ENCODE measurements around the gene PTER. TPM values are rescaled to one million over a fixed set of nuclear protein-coding genes. Genes with fewer than 3 reads are reported as not detected.

The PTER gene
- total RNA-seq, 3 donors from 2014 or later (not counting 1 experiment from before 2014, with no cell fraction given): 12.8 to 21.9 (median 21.5) TPM

DNA sequence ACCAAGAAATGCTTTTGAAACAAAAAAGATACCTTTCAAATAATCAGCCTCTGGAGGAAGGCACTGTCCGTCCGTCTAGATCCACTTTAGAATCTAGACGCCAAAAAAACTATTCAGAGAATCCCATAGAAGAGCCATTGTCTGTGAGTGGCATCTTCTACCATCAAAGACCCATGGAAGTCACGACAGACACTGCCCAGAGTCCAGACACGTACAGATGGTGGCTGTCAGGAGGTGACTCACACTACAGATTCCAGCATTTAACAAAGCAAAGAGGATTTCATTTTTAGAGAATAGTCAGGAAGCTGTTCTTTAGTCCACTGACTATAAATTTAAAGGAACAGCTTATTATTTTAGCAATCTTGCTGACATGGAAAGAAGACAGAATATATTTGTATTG, 73.2 kb downstream of the PTER start:
- no peaks in the 10 kb centered on the region for H3K27me3 Mint-ChIP-seq (ENCODE audit: low read depth in 2 of 2)
- no peak overlapping the region for H3K4me3 ChIP-seq (ENCODE audit: low read length)
- no peaks in the 10 kb centered on the region for H3K4me1 Mint-ChIP-seq
- H3K27ac ChIP-seq (ENCODE audit: low read length): no peak overlapping the region
- no peak overlapping the region for H3K4me3 Mint-ChIP-seq
- ATAC-seq (no peak), DNase-seq (no peak)
- H3K27ac Mint-ChIP-seq: no peak overlapping the region
- H3K27me3 ChIP-seq (ENCODE audit: control insufficient read depth, insufficient read depth, low read length): no peaks in the 10 kb centered on the region
- H3K36me3 ChIP-seq (ENCODE audit: control insufficient read depth, insufficient read depth, low read length): peaks cover 17% of the 10 kb centered on the region
- no peaks in the 10 kb centered on the region for H3K9me3 ChIP-seq (ENCODE audit: control insufficient read depth, insufficient read depth, low read length)
- no peaks in the 10 kb centered on the region for H3K4me1 ChIP-seq (ENCODE audit: control insufficient read depth, insufficient read depth, low read length)
- intact Hi-C loops (cut with micrococcal nuclease): no loop called here
- no peaks in the 10 kb centered on the region for H3K36me3 Mint-ChIP-seq
- no peaks in the 10 kb centered on the region for H3K9me3 Mint-ChIP-seq
- TF ChIP-seq, protein P1, sequence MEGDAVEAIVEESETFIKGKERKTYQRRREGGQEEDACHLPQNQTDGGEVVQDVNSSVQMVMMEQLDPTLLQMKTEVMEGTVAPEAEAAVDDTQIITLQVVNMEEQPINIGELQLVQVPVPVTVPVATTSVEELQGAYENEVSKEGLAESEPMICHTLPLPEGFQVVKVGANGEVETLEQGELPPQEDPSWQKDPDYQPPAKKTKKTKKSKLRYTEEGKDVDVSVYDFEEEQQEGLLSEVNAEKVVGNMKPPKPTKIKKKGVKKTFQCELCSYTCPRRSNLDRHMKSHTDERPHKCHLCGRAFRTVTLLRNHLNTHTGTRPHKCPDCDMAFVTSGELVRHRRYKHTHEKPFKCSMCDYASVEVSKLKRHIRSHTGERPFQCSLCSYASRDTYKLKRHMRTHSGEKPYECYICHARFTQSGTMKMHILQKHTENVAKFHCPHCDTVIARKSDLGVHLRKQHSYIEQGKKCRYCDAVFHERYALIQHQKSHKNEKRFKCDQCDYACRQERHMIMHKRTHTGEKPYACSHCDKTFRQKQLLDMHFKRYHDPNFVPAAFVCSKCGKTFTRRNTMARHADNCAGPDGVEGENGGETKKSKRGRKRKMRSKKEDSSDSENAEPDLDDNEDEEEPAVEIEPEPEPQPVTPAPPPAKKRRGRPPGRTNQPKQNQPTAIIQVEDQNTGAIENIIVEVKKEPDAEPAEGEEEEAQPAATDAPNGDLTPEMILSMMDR (IDR thresholded peaks at IDR 0.05): no peak
- 97% methylated on average over 5 of the region's 5 CpGs for WGBS (ENCODE audit: insufficient coverage)

DNA sequence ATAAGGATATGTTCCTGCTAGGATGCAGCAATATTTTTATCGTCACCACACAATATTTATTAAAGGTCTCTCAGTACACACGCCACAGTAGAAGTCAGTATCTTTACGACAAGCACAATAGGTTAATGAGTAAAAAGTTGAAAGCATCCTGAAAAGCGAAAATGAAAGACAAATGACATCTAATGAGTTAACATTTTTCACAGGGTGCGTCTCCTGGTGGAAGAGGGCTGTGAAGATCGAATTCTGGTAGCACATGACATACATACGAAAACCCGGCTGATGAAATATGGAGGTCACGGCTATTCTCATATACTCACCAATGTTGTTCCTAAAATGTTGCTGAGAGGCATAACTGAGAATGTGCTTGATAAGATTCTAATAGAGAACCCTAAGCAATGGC, 74.0 kb downstream of the PTER start:
- Histone ChIP-seq H3K9me3 (ENCODE audit: control insufficient read depth, insufficient read depth, low read length) (no peaks in the 10 kb centered on the region), H3K4me1 (ENCODE audit: control insufficient read depth, insufficient read depth, low read length) (no peaks in the 10 kb centered on the region), H3K4me3 (ENCODE audit: low read length) (no peak overlapping the region), H3K27ac (ENCODE audit: low read length) (no peak overlapping the region), H3K36me3 (ENCODE audit: control insufficient read depth, insufficient read depth, low read length) (peaks cover 8% of the 10 kb centered on the region), H3K27me3 (ENCODE audit: control insufficient read depth, insufficient read depth, low read length) (no peaks in the 10 kb centered on the region)
- Mint-ChIP-seq H3K4me3 (no peak overlapping the region), H3K9me3 (no peaks in the 10 kb centered on the region), H3K27ac (no peak overlapping the region), H3K36me3 (no peaks in the 10 kb centered on the region), H3K27me3 (ENCODE audit: low read depth in 2 of 2) (no peaks in the 10 kb centered on the region), H3K4me1 (no peaks in the 10 kb centered on the region)
- intact Hi-C loops (cut with micrococcal nuclease): no loop called here
- no peak for ATAC-seq
- TF ChIP-seq, protein P1 (IDR thresholded peaks at IDR 0.05): no peak
- no peak for DNase-seq
- 95% methylated on average over 4 of the region's 9 CpGs for WGBS (ENCODE audit: insufficient coverage)

DNA sequence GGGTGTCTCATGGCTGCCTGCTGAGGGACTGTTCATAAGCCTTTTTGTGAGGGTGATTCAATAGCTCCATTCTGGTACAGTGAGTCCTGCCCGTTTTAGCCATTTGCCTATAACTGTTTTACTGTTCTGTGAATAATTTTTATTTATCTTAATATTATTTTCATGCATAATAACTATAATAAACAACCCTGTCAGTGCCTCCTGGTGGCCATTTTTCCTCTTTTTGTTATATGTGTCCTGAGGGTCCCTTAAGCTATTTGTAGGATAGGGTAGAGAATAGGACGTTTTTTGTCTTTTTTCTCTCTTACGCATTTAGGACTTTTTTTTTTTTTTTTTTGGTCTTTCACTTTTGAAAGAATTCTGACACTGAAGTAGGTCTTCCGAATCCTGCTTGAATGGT, 82.0 kb downstream of the PTER start:
- WGBS (ENCODE audit: insufficient coverage): 96% methylated on average over 3 of the region's 4 CpGs
- no peak overlapping the region for H3K4me3 ChIP-seq (ENCODE audit: low read length)

More for the DNA sequence above, 82.0 kb downstream of the PTER start:
- Mint-ChIP-seq H3K9me3 (no peaks in the 10 kb centered on the region), H3K4me1 (peaks cover 0 to 6% of the 10 kb centered on the region in 2 donors), H3K4me3 (peak overlapping the region; percentile 80), H3K36me3 (no peaks in the 10 kb centered on the region), H3K27me3 (ENCODE audit: low read depth in 2 of 2) (peaks cover 13 to 22% of the 10 kb centered on the region in 2 donors), H3K27ac (no peak overlapping the region)
- no peaks in the 10 kb centered on the region for H3K36me3 ChIP-seq (ENCODE audit: control insufficient read depth, insufficient read depth, low read length)
- peaks cover 21% of the 10 kb centered on the region for H3K27me3 ChIP-seq (ENCODE audit: control insufficient read depth, insufficient read depth, low read length)
- H3K4me1 ChIP-seq (ENCODE audit: control insufficient read depth, insufficient read depth, low read length): peaks cover 15% of the 10 kb centered on the region
- TF ChIP-seq, protein P1 (IDR thresholded peaks at IDR 0.05): peak; percentile 8
- no peak for ATAC-seq
- intact Hi-C loops (cut with micrococcal nuclease): no loop called here
- no peak overlapping the region for H3K27ac ChIP-seq (ENCODE audit: low read length)
- DNase-seq: no peak
- no peaks in the 10 kb centered on the region for H3K9me3 ChIP-seq (ENCODE audit: control insufficient read depth, insufficient read depth, low read length)
